Smooth muscle cell (in vitro differentiated cells): ENCODE data around the gene ELL. TPM values are rescaled to one million over a fixed set of nuclear protein-coding genes. Genes with fewer than 3 reads are reported as not detected.

Experiments
- DNase-seq: peaks from one replicate; lab custom pipeline; 2025; ENCODE audit not compliant: unreplicated experiment; lab: John Stamatoyannopoulos, UW
- H2AFZ ChIP-seq: fragments of 200-600 bp; sonication (generic); 2 replicates; pipeline ENCODE4 v1.6.0; 2016; ENCODE audit warnings: antibody characterized with exemption, low read depth, mild to moderate bottlenecking
- H3F3A ChIP-seq: fragments of 200-600 bp; sonication (generic); 2 replicates; pipeline ENCODE4 v1.6.0; 2017; ENCODE audit warnings: antibody characterized with exemption, low read depth
- H3K27ac ChIP-seq: fragments of 200-600 bp; sonication (generic); 2 replicates; pipeline ENCODE4 v1.5.1; 2016; ENCODE audit warnings: low read depth, mild to moderate bottlenecking
- H3K27me3 ChIP-seq: fragments of 200-600 bp; sonication (generic); 2 replicates; pipeline ENCODE4 v1.6.1; 2016; ENCODE audit warnings: low read depth, mild to moderate bottlenecking
- H3K36me3 ChIP-seq: fragments of 200-600 bp; sonication (generic); 2 replicates; pipeline ENCODE4 v1.5.1; 2016; ENCODE audit warnings: low read depth
- H3K4me1 ChIP-seq: fragments of 200-600 bp; sonication (generic); 2 replicates; pipeline ENCODE4 v1.5.1; 2016; ENCODE audit warnings: low read depth
- H3K4me2 ChIP-seq: fragments of 200-600 bp; sonication (generic); 2 replicates; pipeline ENCODE4 v1.6.0; 2016; ENCODE audit warnings: mild to moderate bottlenecking
- H3K4me3 ChIP-seq: fragments of 200-600 bp; sonication (generic); 2 replicates; pipeline ENCODE4 v1.5.1; 2016; ENCODE audit warnings: mild to moderate bottlenecking
- H3K79me2 ChIP-seq: fragments of 200-600 bp; sonication (generic); 2 replicates; pipeline ENCODE4 v1.6.0; 2016; ENCODE audit warnings: low read depth, mild to moderate bottlenecking
- H3K9ac ChIP-seq: fragments of 200-600 bp; sonication (generic); 2 replicates; pipeline ENCODE4 v1.6.0; 2016; ENCODE audit warnings: low read depth
- H3K9me3 ChIP-seq: fragments of 200-600 bp; sonication (generic); replicated peaks from 2 replicates; pipeline ENCODE4 v1.5.1; 2016; ENCODE audit warnings: low read depth
- H4K20me1 ChIP-seq: fragments of 200-600 bp; sonication (generic); 2 replicates; pipeline ENCODE4 v1.6.0; 2016; ENCODE audit warnings: low read depth
- CTCF ChIP-seq: fragments of 200-600 bp; sonication (generic); IDR thresholded peaks from 2 replicates; pipeline ENCODE4 v1.5.1; 2017; ENCODE audit warnings: borderline replicate concordance, mild to moderate bottlenecking, antibody characterized with exemption; ENCODE audit not compliant: insufficient read depth, poor library complexity, severe bottlenecking
- WGBS: methylation state at CpG from one replicate; pipeline ENCODE4 v1.1.7; 2016; ENCODE audit warnings: low lambda C conversion rate; 5-methylcytosine and 5-hydroxymethylcytosine counted together
- polyA plus RNA-seq: library from polyadenylated mRNA; unstranded; fragments of >200 nt; fragmentation: Nextera tagmentation; extraction: Ambion mirVana; gene quantifications from 2 replicates; pipeline ENCODE4 v1.2.1, GENCODE V29; 2016
- total RNA-seq: library from RNA; depleted of rRNA; stranded (reverse); fragments of >200 nt; gene quantifications from 2 replicates; pipeline ENCODE4 v1.2.3, GENCODE V29; 2014

ELL gene
- total and polyA plus RNA-seq, 2 experiments from 2014 or later: 12.8 to 15.2 TPM

- Histone ChIP-seq H3F3A (peaks cover 5% of the 10 kb centered on the region), H2AFZ (no peak overlapping the region), H4K20me1 (no peaks in the 10 kb centered on the region), H3K36me3 (no peaks in the 10 kb centered on the region), H3K79me2 (no peaks in the 10 kb centered on the region), H3K27me3 (no peaks in the 10 kb centered on the region), H3K27ac (no peak overlapping the region), H3K4me1 (peaks cover 4% of the 10 kb centered on the region), H3K9me3 (no peaks in the 10 kb centered on the region), H3K4me3 (no peak overlapping the region), H3K9ac (no peak overlapping the region), H3K4me2 (no peak overlapping the region)
- 65% methylated on average over 7 of the region's 7 CpGs for WGBS
- no peak for DNase-seq
- TF ChIP-seq CTCF: peak; percentile 18
Measured at GRCh38 chr19:18401580-18402112, 120.2 kb downstream of the ELL start.

- Histone ChIP-seq H3K27ac (peak overlapping the region; percentile 35), H3K79me2 (no peaks in the 10 kb centered on the region), H3F3A (peaks cover 5% of the 10 kb centered on the region), H3K9me3 (no peaks in the 10 kb centered on the region), H3K4me1 (peaks cover 4% of the 10 kb centered on the region), H3K4me3 (no peak overlapping the region), H4K20me1 (no peaks in the 10 kb centered on the region), H3K4me2 (no peak overlapping the region), H3K9ac (no peak overlapping the region), H2AFZ (no peak overlapping the region), H3K36me3 (no peaks in the 10 kb centered on the region), H3K27me3 (no peaks in the 10 kb centered on the region)
- TF ChIP-seq CTCF: no peak
- 33% methylated on average over 6 of the region's 6 CpGs for WGBS
- no peak for DNase-seq
Measured at GRCh38 chr19:18399008-18399407, 122.9 kb downstream of the ELL start.

- Histone ChIP-seq H4K20me1 (no peaks in the 10 kb centered on the region), H3K4me2 (no peak within 1 kb of the TSS), H3K36me3 (no peaks in the 10 kb centered on the region), H3K9ac (no peak within 1 kb of the TSS), H3K4me3 (no peak within 1 kb of the TSS), H3F3A (peaks cover 5% of the 10 kb centered on the region), H3K79me2 (no peaks in the 10 kb centered on the region), H2AFZ (no peak within 1 kb of the TSS), H3K27ac (no peak within 1 kb of the TSS), H3K27me3 (no peaks in the 10 kb centered on the region), H3K9me3 (no peaks in the 10 kb centered on the region), H3K4me1 (peaks cover 4% of the 10 kb centered on the region)
- WGBS: 56% methylated on average over 33 of the region's 33 CpGs
- TF ChIP-seq CTCF: no peak
- no peak for DNase-seq
Measured at GRCh38 chr19:18397242-18398202, 124.3 kb downstream of the ELL start, which contains the start of gene LRRC25. LRRC25 (minus strand) TSS chr19:18397622; CDS start chr19:18396963, 659 bp downstream.
